Mononuclear cell (primary cell): ENCODE data around the gene CYP11A1. TPM values are rescaled to one million over a fixed set of nuclear protein-coding genes. Genes with fewer than 3 reads are reported as not detected.

ENCODE experiments used
- H3K27me3 ChIP-seq: 2 replicates; pipeline ENCODE4 v1.6.0; 2011; ENCODE audit warnings: low read length, control low read depth; ENCODE audit not compliant: insufficient read depth
- H3K4me1 ChIP-seq: 2 replicates; pipeline ENCODE4 v1.5.1; 2011; ENCODE audit warnings: mild to moderate bottlenecking, low read length, control low read depth; ENCODE audit not compliant: insufficient read depth
- H3K4me3 ChIP-seq: 2 replicates; pipeline ENCODE4 v1.5.1; 2011; ENCODE audit warnings: mild to moderate bottlenecking, low read length, moderate library complexity
- H3K9me3 ChIP-seq: 2 replicates; pipeline ENCODE4 v1.5.1; 2011; ENCODE audit warnings: low read depth, mild to moderate bottlenecking, control low read depth, low read length
- total RNA-seq: library from RNA; depleted of rRNA; stranded (reverse); fragments of >200 nt; gene quantifications from one replicate; pipeline ENCODE4 v1.2.3, GENCODE V29; 2012

Gene CYP11A1
- total RNA-seq, 1 donor = 0.42 TPM

GRCh38 chr15:74305687-74306086 lies 61.8 kb downstream of the CYP11A1 start:
- Histone ChIP-seq H3K4me3 (no peak overlapping the region), H3K27me3 (peaks cover 2% of the 10 kb centered on the region), H3K4me1 (no peaks in the 10 kb centered on the region), H3K9me3 (no peaks in the 10 kb centered on the region)

DNA sequence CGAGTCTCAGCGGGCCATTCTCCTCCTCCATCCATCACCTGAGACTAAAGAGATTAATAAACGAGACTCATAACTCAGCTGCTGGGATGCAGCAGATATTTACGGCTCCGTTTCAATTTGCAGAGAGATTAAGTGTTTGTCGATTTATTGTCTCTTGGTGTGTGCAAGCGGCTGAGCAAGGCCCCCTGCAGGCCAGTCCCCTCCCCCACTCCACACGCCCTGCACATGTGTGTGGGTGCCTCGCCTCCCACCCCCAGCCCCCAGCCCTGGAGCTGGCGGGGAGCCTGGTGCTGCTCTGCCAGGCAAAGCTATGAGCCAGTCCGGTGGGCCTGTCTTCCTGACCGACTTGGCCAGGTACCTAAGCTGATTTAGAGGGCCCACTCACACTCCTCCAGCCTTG lies 63.0 kb downstream of the CYP11A1 start:
- Histone ChIP-seq H3K4me3 (no peak overlapping the region), H3K27me3 (peaks cover 2% of the 10 kb centered on the region), H3K4me1 (no peaks in the 10 kb centered on the region), H3K9me3 (no peaks in the 10 kb centered on the region)

DNA sequence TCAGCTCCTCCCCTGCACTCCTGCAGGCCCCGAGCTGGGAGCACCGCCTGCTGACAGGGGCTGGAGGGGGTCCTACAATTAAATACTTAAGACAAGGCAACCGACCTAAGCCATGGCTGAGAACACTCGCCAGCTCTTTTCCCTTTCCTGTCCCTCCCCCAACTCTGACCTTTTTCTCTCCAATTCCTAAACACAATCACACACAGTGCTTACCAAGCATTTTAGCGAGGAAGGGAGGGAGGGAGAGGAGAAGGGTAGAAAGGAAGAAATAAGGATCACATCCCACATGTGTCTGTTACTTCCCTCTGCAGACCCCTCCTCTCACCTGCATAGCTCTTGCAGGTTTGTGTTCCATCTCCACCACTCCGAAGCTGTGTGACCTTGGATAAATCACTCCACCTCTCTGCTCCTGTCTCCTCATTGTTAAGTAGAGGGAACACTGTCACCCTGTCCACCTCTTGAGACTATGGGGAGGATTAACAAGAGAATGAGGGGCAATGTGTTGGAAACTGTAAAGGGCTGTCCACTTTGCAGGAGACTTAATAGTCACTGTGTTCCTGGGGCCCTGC lies 63.6 kb downstream of the CYP11A1 start:
- H3K9me3 ChIP-seq = no peaks in the 10 kb centered on the region
- no peaks in the 10 kb centered on the region for H3K4me1 ChIP-seq
- H3K27me3 ChIP-seq = peaks cover 2% of the 10 kb centered on the region
- no peak overlapping the region for H3K4me3 ChIP-seq

DNA sequence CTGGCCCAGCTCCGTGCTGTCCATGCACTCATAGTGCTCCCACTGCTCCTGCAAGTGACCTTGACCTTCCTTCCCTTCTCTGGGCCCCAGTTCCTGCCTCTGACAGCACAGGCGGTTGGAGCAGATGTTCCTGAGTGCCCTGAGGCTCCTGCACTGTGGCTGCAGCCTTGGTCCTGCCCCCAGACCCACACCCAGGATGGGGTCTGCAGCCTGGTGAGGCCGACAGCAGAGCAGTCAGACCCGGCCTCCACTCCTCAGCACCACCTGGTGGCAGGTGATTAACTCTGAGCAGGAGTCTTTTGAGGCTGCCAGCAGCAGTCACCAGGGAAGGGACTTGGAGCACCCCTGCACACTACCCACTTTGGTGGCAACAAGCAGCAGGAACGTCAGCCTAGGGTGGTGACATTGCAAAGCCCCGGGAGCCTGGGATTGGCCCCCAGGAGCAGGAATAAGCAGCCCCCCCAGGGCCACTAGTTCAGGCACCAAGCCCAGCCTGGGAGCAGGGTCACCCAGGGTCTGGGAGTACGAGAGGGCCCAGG lies 64.6 kb downstream of the CYP11A1 start:
- H3K4me3 ChIP-seq = no peak overlapping the region
- H3K27me3 ChIP-seq = peaks cover 2% of the 10 kb centered on the region
- H3K4me1 ChIP-seq = no peaks in the 10 kb centered on the region
- H3K9me3 ChIP-seq = no peaks in the 10 kb centered on the region

DNA sequence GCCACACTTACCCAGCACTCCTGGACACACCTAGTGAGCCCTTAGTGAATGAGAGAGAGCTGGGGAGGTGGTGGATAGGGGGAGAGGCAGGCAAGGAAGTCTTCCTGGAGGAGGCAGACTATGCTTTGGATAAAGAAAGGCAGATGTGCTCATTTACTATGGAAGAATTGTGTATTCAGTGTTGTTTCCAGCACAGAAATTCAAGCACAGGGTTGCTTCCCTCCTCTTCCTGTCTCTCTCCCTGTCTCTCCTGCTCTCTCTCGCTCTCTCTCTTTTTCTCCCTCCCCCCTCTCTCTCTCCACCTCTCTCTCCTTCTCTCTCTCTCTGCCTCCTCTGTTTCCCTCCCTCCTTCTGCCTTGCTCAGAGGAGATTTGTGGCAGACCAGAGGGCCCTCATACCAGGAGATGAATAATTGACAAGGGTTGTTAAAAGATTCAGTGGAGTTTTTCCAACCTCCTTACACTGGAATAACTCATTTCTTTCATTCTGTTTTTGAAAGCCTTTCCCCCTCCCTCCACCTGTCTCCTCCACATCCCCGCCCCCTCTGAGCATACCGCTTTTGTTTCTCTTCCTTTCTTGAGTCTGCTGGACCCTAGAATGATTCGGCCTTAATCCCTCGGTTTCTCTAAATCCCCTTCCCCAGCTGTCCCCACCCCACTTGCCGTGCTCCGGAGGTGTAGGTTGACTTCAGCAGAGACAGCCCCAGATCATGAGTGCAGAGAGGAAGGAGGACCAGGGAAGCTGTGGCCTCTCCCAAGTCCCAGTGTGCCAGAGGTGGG lies 65.7 kb downstream of the CYP11A1 start:
- H3K27me3 ChIP-seq = peaks cover 2% of the 10 kb centered on the region
- H3K4me3 ChIP-seq = no peak overlapping the region
- H3K4me1 ChIP-seq = no peaks in the 10 kb centered on the region
- no peaks in the 10 kb centered on the region for H3K9me3 ChIP-seq

GRCh38 chr15:74300057-74300795 lies 67.2 kb downstream of the CYP11A1 start:
- Histone ChIP-seq H3K27me3 (peaks cover 2% of the 10 kb centered on the region), H3K4me1 (no peaks in the 10 kb centered on the region), H3K9me3 (no peaks in the 10 kb centered on the region), H3K4me3 (no peak overlapping the region)

DNA sequence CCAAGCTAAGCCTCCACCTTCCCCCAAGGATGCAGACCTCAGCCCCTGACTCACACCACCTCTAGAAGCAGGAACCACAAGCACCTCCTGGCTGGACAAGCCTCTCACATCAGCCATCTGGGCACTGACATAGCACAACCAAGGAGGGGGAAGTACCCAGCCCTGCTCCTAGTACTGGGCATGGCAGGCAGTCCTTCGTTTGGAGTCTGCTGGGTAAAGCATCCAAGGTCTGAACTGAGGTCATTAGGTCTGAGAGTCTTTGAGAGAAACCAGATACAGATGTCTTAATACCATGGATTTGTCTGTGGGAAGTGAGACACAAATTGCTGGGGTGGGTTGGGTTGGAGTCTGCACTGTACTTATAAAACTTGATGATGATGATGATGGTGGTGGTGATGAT lies 69.6 kb downstream of the CYP11A1 start:
- Histone ChIP-seq H3K4me3 (no peak overlapping the region), H3K4me1 (no peaks in the 10 kb centered on the region), H3K9me3 (no peaks in the 10 kb centered on the region), H3K27me3 (peaks cover 2% of the 10 kb centered on the region)

GRCh38 chr15:74295800-74296199 lies 71.6 kb downstream of the CYP11A1 start:
- no peaks in the 10 kb centered on the region for H3K9me3 ChIP-seq
- H3K27me3 ChIP-seq = peaks cover 1% of the 10 kb centered on the region
- no peaks in the 10 kb centered on the region for H3K4me1 ChIP-seq
- H3K4me3 ChIP-seq = no peak overlapping the region

DNA sequence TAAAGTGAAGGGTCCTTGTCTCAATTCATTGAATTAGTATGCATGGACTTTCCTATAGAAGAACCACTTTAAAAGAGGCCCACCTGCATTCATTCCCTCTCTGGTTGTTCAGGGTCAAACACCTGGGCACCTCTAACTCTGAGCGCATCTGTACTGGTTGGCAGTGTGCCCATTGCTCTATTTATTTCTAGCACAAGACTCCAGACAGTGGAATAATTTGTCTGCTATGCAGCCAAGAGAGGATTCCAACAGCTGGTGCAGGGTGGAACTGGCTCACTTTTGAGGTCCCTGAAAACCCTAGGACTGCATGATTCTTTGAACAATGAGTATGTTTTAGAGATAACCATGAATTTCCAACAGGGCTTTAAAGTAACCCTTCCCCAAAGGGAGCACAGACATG lies 73.4 kb downstream of the CYP11A1 start:
- Histone ChIP-seq H3K9me3 (no peaks in the 10 kb centered on the region), H3K4me3 (no peak overlapping the region), H3K27me3 (no peaks in the 10 kb centered on the region), H3K4me1 (no peaks in the 10 kb centered on the region)

DNA sequence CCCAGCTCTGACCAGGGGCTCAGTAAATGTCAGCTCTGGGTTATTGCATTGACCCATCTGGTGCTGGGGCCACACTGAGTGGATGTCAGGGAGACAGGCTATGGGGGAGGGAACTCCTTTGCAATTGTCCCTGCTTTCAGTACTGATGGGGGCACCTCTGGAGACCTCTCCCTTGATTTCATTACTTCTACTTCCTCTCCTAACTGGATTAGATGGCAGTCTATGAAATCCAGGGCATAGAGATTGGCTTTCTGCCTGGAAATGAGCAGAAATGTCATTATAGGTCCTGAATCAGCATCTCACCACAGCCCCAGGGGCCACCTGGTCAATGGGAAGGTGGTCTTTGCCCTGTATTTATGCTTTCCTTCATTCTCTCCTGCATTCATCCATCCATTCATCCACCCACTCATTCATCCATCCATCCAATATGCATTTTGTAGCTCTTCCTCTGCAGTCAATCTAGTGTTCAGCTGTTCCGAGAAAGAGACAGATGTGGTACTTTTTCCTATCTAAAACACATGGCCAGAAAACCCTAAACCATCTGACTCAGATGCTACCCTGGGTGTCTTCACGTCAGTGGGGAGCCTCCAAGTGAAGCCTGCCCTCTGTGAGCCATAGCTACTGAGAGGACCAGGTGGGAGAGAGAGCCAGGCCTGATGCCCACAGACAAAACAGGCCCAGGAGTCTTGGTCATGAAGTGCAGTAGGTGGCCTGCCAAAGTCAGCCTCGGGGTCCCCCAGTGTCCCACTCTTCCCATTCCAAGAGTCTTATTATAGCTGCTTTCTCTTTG lies 74.2 kb downstream of the CYP11A1 start:
- no peak overlapping the region for H3K4me3 ChIP-seq
- H3K9me3 ChIP-seq = no peaks in the 10 kb centered on the region
- no peaks in the 10 kb centered on the region for H3K27me3 ChIP-seq
- H3K4me1 ChIP-seq = no peaks in the 10 kb centered on the region

DNA sequence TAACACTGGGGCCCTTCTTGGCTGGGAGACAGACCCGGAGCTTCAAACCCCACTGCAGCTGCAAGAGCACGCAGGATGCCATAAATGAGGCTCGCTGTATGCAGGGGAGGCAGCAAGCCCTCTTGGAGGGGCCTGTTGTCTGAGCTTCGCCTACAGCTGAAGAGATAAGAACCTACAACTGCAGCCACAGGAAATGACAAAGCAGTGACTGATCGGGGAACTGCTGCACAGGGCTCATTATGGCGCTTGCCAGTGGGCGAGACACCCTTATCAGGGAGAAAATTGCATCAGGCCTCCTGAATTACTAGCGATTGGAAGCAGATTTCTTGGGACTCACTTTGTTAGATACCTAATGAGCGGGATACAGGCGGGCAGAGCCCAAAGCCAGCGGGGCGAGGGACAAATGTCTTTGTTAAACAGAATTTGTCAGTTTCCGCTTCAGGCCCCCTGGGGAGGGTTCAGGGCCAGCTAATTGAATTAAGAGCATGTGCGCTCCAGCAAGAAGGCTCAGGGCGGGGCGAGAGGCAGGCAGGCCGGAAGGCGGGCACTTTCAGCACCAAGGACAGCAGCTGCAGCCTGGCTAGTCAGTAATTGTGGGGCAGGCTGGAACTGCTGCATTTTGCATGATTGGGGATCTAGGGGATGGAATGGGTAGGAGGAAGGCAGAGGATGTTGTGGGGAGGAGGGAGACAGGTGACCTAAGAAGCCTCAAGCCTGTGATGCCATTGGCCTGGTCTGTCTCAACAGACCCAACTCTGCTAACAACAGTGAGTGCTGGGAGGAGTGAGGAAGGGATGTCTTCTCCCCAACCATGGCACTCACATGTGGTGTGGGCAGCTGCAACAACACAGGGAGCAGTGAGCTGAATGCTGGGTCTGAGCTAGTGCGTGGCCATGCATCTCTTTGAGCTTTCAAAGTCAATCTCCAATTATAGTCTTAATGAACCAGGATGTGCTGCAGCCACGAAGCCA lies 76.1 kb downstream of the CYP11A1 start:
- Histone ChIP-seq H3K4me3 (no peak overlapping the region), H3K9me3 (no peaks in the 10 kb centered on the region), H3K4me1 (no peaks in the 10 kb centered on the region), H3K27me3 (no peaks in the 10 kb centered on the region)

DNA sequence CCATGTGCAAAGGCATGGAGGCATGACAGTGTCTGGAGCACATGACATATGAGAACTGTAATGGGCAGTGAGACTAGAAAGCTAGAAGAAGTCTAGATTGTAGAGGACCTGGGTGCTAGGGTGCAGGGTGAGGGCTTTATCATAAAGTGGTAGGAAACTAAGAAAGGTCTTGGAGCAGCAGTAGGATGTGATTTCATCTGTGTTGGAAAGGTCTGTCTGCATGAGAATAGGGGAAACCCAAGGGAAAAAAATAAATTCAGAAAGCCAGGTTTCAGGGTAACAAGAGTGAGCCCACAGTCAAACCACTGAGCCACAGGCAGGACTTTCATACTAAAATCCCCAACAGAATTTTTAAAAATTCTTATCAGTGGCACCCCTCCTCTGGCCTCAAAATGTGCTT lies 76.8 kb downstream of the CYP11A1 start:
- Histone ChIP-seq H3K9me3 (no peaks in the 10 kb centered on the region), H3K4me3 (no peak overlapping the region), H3K4me1 (no peaks in the 10 kb centered on the region), H3K27me3 (no peaks in the 10 kb centered on the region)

DNA sequence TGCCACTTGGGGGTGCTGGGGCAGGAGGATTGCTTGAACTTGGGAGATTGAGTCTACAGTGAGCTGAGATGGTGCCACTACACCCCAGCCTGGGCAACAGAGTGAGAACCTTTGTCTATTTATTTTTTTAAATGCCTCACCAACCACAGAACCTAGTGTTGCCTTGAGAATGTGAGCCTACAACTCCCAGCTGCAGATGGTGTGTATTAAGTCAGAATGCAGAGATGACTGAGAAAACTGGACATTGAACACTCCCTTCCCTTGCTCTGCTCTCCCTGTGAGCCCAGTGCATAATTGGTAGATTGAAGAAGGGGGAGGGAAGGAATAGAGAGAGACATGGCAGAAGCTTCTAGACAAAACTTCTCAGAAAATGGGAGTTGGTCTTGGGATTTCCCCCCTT lies 77.8 kb downstream of the CYP11A1 start:
- no peaks in the 10 kb centered on the region for H3K9me3 ChIP-seq
- H3K4me3 ChIP-seq = no peak overlapping the region
- no peaks in the 10 kb centered on the region for H3K4me1 ChIP-seq
- no peaks in the 10 kb centered on the region for H3K27me3 ChIP-seq
